Liver (tissue), 3 donors: ENCODE measurements around the gene BMP7.

ENCODE experiments used
- ATF3 ChIP-seq: IDR thresholded peaks from 2 replicates; pipeline ENCODE4 v1.6.1; 2016; ENCODE audit warnings: antibody characterized with exemption
- EGR1 ChIP-seq, 2 donors: IDR thresholded peaks; 2 replicates each; pipeline ENCODE4 v1.6.1; 2016 to 2018; ENCODE audit warnings: antibody characterized with exemption in 2 of 2, low read depth in 2 of 2
- FOXA1 ChIP-seq: IDR thresholded peaks from 2 replicates; pipeline ENCODE4 v1.6.1; 2016; ENCODE audit warnings: antibody characterized with exemption
- RAD21 ChIP-seq, 2 donors: IDR thresholded peaks; 2 replicates each; pipeline ENCODE4 v1.6.1; 2016; ENCODE audit warnings: antibody characterized with exemption in 2 of 2, mild to moderate bottlenecking in 2 of 2
- REST ChIP-seq: IDR thresholded peaks from 2 replicates; pipeline ENCODE4 v1.6.1; 2016; ENCODE audit warnings: antibody characterized with exemption, mild to moderate bottlenecking
- RXRA ChIP-seq, 2 donors: IDR thresholded peaks; 2 replicates each; pipeline ENCODE4 v1.6.1; 2017 to 2018; ENCODE audit warnings: antibody characterized with exemption in 2 of 2, mild to moderate bottlenecking in 1 of 2
- SP1 ChIP-seq: IDR thresholded peaks from 2 replicates; pipeline ENCODE4 v1.6.1; 2018; ENCODE audit warnings: antibody characterized with exemption, mild to moderate bottlenecking
- TAF1 ChIP-seq: conservative IDR thresholded peaks from 2 replicates; pipeline ENCODE4 v1.6.1; 2016; ENCODE audit warnings: antibody characterized with exemption, mild to moderate bottlenecking
- TF ChIP-seq, protein P1 (sequence below): fragments of 150-350 bp; IDR thresholded peaks from 2 replicates; pipeline ENCODE4 v1.5.1; 2017; ENCODE audit warnings: improper control_type of control experiment, low read depth, low read length; ENCODE audit not compliant: missing input control
- TF ChIP-seq, protein P2 (sequence below): IDR thresholded peaks from 2 replicates; pipeline ENCODE4 v1.6.1; 2016; ENCODE audit warnings: antibody characterized with exemption
- donor health status: healthy.
- donor health status: healthy.

DNA sequence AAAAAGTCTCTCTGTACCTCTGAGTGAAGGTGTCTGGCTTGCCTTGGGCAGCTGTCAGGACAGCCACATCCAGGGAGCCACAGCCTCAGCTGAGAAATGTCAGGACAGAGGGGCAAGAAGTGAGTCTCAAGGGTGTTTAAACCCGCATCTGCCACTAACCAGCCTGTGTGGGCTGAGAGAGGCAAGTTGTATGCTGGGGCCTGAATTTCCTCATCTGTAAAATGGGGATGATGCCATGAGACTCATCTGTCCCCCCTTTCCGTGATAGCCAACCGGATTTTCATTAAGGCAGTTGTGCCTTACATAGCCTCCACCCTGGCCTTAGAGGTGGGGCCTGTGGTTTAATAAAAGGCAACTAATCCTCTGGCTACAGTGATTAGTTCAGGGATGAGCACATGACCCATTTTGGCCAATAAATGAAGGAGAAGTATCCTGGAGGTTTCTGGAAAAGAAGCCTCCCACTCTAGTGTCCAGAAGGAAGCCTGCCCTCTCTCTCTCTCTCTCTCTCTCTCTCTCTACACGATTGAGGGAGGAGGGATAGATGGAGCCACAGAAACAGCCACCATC is 79.3 kb downstream of the BMP7 start:
- TF ChIP-seq, protein P1, sequence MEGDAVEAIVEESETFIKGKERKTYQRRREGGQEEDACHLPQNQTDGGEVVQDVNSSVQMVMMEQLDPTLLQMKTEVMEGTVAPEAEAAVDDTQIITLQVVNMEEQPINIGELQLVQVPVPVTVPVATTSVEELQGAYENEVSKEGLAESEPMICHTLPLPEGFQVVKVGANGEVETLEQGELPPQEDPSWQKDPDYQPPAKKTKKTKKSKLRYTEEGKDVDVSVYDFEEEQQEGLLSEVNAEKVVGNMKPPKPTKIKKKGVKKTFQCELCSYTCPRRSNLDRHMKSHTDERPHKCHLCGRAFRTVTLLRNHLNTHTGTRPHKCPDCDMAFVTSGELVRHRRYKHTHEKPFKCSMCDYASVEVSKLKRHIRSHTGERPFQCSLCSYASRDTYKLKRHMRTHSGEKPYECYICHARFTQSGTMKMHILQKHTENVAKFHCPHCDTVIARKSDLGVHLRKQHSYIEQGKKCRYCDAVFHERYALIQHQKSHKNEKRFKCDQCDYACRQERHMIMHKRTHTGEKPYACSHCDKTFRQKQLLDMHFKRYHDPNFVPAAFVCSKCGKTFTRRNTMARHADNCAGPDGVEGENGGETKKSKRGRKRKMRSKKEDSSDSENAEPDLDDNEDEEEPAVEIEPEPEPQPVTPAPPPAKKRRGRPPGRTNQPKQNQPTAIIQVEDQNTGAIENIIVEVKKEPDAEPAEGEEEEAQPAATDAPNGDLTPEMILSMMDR = no peak
- TF ChIP-seq RAD21 (IDR thresholded peaks at IDR 0.05) = no peak
- no peak for TF ChIP-seq SP1
- TF ChIP-seq RXRA (IDR thresholded peaks at IDR 0.05) = no peak
- TF ChIP-seq, protein P2, sequence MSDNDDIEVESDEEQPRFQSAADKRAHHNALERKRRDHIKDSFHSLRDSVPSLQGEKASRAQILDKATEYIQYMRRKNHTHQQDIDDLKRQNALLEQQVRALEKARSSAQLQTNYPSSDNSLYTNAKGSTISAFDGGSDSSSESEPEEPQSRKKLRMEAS = no peak
- TF ChIP-seq TAF1 = no peak
- TF ChIP-seq EGR1 (IDR thresholded peaks at IDR 0.05; ENCODE audit: low read depth in 2 of 2) = no peak
- no peak for TF ChIP-seq FOXA1
- TF ChIP-seq ATF3 = no peak
- TF ChIP-seq REST = no peak
